Neutrophil (primary cell): ENCODE data around the gene GFOD1.

ENCODE experiments used
- H3K27ac ChIP-seq: fragments of 200-600 bp; sonication (generic); 2 replicates; pipeline ENCODE4 v1.5.1; 2016; ENCODE audit warnings: mild to moderate bottlenecking, moderate library complexity
- H3K27me3 ChIP-seq: fragments of 200-600 bp; sonication (generic); 2 replicates; pipeline ENCODE4 v1.6.0; 2016; ENCODE audit warnings: mild to moderate bottlenecking
- H3K36me3 ChIP-seq: fragments of 200-600 bp; sonication (generic); 2 replicates; pipeline ENCODE4 v1.5.1; 2017
- H3K4me1 ChIP-seq, 2 experiments: fragments of 200-600 bp in 1 of 2; sonication (generic) in 1 of 2; 1 replicate in 1 of 2; 2 replicates in 1 of 2; pipeline versions ENCODE4 v1.5.1 to v1.6.1; 2013 to 2016; ENCODE audit warnings: low read depth in 1 of 2, low read length in 1 of 2, mild to moderate bottlenecking in 1 of 2, moderate library complexity in 1 of 2; ENCODE audit not compliant: control insufficient read depth in 1 of 2, insufficient read depth in 1 of 2
- H3K4me3 ChIP-seq, 2 experiments: fragments of 200-600 bp in 1 of 2; sonication (generic) in 1 of 2; 1 replicate in 1 of 2; 2 replicates in 1 of 2; pipeline ENCODE4 v1.5.1; 2013 to 2016; ENCODE audit warnings: low read depth in 1 of 2, low read length in 1 of 2, mild to moderate bottlenecking in 1 of 2, moderate library complexity in 1 of 2
- H3K9me3 ChIP-seq: fragments of 200-600 bp; sonication (generic); 2 replicates; pipeline ENCODE4 v1.5.1; 2016
- CTCF ChIP-seq: fragments of 200-600 bp; sonication (generic); IDR thresholded peaks from 2 replicates; pipeline ENCODE4 v1.5.1; 2016; ENCODE audit warnings: antibody characterized with exemption

Gene GFOD1

GRCh38 chr6:13471184-13471583 lies 16.2 kb downstream of the GFOD1 start:
- Histone ChIP-seq H3K9me3 (no peaks in the 10 kb centered on the region), H3K4me3 (no peak overlapping the region), H3K27me3 (no peaks in the 10 kb centered on the region), H3K36me3 (peaks cover 8% of the 10 kb centered on the region), H3K27ac (no peak overlapping the region), H3K4me1 (peaks cover 27 to 33% of the 10 kb centered on the region in 2 experiments)
- TF ChIP-seq CTCF = no peak

- peaks cover 8% of the 10 kb centered on the region for H3K36me3 ChIP-seq
- no peak overlapping the region for H3K27ac ChIP-seq
- H3K27me3 ChIP-seq = no peaks in the 10 kb centered on the region
- H3K9me3 ChIP-seq = no peaks in the 10 kb centered on the region
- peaks cover 32 to 39% of the 10 kb centered on the region in 2 experiments for H3K4me1 ChIP-seq
- no peak for TF ChIP-seq CTCF
- H3K4me3 ChIP-seq = no peak overlapping the region
Observed at GRCh38 chr6:13470238-13471140, 16.9 kb downstream of the GFOD1 start.

GRCh38 chr6:13469693-13470092 lies 17.7 kb downstream of the GFOD1 start:
- H3K4me3 ChIP-seq = no peak overlapping the region
- H3K9me3 ChIP-seq = no peaks in the 10 kb centered on the region
- peaks cover 38 to 43% of the 10 kb centered on the region in 2 experiments for H3K4me1 ChIP-seq
- TF ChIP-seq CTCF = no peak
- H3K27ac ChIP-seq = no peak overlapping the region
- H3K36me3 ChIP-seq = peaks cover 8% of the 10 kb centered on the region
- no peaks in the 10 kb centered on the region for H3K27me3 ChIP-seq

- no peaks in the 10 kb centered on the region for H3K27me3 ChIP-seq
Observed at GRCh38 chr6:13468839-13469238, 18.6 kb downstream of the GFOD1 start.

GRCh38 chr6:13467216-13467600 lies 20.2 kb downstream of the GFOD1 start:
- H3K27me3 ChIP-seq = no peaks in the 10 kb centered on the region
- no peak overlapping the region for H3K4me3 ChIP-seq
- H3K4me1 ChIP-seq = peaks cover 53 to 54% of the 10 kb centered on the region in 2 experiments
- H3K9me3 ChIP-seq = no peaks in the 10 kb centered on the region
- peaks cover 8% of the 10 kb centered on the region for H3K36me3 ChIP-seq
- peak overlapping the region; percentile 46 for H3K27ac ChIP-seq
- TF ChIP-seq CTCF = no peak

More at GRCh38 chr6:13468839-13469238, 18.6 kb downstream of the GFOD1 start:
- Histone ChIP-seq H3K36me3 (peaks cover 8% of the 10 kb centered on the region), H3K4me3 (no peak overlapping the region), H3K4me1 (peaks cover 40 to 43% of the 10 kb centered on the region in 2 experiments), H3K27ac (no peak overlapping the region), H3K9me3 (no peaks in the 10 kb centered on the region)
- no peak for TF ChIP-seq CTCF
